HG02870 (cell line): ENCODE measurements around the gene SEMA7A.
"Not testable (repeated sequence)": the region's sequence is repeated elsewhere in the genome, so short reads cannot be mapped to it uniquely, and the experiment has no call there.

Experiments
- ATAC-seq: cut with Tn5 transposase; IDR thresholded peaks from one replicate; pipeline ENCODE4 v1.9.1; 2021; ENCODE audit warnings: mild to moderate bottlenecking, moderate library complexity; ENCODE audit not compliant: unreplicated experiment

Gene SEMA7A

DNA sequence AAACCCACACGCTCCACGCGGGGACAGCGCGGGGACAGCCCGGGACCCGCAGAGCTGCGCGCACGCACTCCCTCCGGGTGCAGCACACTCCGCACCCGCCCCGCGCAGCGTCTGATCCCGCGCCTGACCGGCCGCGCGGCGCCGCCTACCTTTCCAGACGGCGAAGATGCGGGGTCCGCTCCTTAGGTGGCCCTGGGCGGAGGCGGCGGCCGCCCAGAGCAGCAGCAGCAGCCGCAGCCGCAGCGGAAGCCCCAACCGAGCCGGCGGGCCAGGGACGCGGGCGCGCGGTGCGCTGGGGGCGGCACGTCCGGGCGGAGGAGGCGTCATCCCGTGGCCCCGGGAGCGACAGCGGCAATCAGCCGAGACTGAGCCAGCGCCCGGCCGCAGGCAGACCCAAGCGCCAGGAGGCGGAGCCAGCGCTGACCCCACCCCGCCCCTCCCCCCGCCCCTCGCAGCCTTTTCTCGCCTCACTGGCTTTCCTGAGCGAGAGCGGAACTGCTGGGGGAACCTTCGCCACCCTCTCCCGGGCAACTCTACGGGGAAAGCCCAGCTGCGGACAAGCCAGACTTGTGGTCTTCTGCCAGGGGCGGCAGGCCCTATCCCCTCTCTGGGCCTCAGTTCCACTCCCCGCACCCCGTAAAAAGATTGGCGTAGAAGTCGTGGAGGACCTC lies at the start of gene SEMA7A:
Gene SEMA7A (minus strand): TSS at position 367 of the 671 bp plus-strand sequence. CDS start 40 bp downstream, at position 327.
- ATAC-seq, result peak; percentile 58

- ATAC-seq, result no peak
Observed at GRCh38 chr15:74482661-74483060, 48.9 kb upstream of the SEMA7A start.

- not testable (repeated sequence) for ATAC-seq
Observed at GRCh38 chr15:74480364-74480763, 46.6 kb upstream of the SEMA7A start.

DNA sequence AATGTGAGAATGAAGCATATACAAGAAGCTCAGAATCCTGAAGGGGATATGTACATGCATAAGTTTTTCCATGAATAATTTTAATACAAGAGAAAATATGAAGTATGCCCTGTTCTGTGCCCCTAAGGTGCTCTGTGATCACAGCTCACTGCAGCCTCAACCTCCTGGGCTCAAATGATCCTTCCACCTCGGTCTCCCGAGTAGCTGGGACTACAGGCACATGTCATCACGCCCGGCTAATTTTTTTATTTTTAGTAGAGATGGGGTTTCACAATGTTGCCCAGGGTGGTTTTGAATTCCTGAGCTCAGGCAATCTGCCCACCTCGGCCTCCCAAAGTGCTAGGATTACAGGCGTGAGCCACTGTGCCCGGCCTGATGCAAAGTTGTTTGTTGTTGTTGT lies 37.9 kb upstream of the SEMA7A start:
- ATAC-seq, result not testable (repeated sequence)

DNA sequence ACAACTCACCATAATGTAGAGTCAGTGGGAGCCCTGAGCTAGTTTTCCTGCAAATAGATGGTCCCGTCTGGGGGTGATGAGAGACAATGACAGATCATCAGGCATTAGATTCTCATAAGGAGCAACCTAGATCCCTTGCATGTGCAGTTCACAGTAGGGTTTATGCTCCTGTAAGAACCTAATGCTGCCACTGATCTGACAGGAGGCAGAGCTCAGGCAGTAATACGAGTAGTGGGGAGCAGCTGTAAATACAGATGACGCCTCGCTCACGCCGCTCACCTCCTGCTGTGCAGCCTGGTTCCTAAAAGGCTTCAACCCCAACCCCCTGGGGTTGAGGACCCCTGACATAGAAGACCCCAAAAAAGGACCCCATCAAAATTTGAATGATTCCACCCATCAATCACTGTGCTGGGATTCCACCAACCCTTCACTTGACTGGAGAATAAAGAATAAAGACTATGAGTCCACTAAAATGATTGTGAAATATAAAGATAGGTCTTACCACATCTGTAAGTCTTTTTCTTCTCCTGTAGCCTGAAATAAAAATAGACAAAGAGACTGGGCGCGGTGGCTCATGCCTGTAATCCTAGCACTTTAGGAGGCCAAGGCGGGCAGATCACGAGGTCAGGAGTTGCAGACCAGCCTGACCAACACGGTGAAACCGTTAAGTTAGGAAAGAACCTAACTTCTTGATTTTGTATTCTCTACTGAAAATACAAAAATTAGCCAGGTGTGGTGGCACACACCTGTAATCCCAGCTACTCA lies 37.1 kb upstream of the SEMA7A start:
- ATAC-seq, result no peak

GRCh38 chr15:74468341-74469032 lies 34.7 kb upstream of the SEMA7A start:
- no peak for ATAC-seq

DNA sequence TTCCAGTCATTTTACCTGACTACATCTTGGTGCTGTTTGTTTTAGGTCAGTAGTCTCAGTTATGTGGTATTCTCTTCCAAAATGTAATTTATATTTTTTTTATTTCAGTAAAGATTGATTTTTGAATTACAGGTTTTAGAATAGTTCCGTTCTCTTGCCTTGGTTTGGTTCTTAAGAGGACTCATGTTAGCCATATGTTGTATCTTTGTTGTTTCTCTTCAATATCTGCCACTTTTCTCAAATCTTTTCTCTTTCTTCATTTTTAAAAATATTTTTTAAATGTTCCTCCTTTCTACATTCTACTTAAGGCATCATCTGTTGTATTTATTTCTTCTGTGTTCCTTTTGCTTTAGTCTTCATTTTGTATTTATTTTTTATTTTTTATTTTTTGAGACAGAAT lies 32.8 kb upstream of the SEMA7A start:
- ATAC-seq, result no peak

DNA sequence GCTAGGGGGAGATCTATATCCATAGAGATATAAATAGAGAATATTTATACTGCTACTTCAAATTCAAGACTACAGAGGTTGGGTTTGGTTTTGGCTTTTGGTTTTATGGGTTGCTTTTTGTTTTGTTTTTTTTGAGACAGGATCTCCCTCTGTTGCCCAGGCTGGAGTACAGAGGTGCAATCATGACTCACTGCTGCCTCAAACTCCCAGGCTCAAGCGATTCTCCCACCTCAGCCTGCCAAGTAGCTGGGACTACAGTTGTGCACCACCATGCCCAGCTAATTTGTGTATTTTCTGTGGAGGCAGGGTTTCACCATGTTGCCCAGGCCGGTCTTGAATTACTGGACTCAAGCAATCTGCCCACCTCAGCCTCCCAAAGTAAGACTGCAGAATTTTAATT lies 31.1 kb upstream of the SEMA7A start:
- ATAC-seq, result no peak

DNA sequence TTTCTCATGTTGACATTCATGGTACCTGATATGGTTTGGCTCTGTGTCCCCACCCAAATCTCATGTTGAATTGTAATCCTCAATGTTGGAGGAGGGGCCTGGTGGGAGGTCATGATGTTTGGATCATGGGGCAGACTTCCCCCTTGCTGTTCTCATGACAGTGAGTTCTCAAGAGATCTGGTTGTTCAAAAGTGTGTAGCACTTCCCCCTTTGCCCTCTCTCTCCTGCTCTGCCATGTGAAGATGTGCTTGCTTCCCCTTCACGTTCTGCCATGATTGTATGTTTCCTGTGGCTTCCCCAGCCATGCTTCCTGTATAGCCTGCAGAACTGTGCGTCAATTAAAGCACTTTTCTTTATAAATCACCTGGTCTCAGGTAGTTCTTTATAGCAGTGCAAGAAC lies 30.5 kb upstream of the SEMA7A start:
- ATAC-seq, result no peak

DNA sequence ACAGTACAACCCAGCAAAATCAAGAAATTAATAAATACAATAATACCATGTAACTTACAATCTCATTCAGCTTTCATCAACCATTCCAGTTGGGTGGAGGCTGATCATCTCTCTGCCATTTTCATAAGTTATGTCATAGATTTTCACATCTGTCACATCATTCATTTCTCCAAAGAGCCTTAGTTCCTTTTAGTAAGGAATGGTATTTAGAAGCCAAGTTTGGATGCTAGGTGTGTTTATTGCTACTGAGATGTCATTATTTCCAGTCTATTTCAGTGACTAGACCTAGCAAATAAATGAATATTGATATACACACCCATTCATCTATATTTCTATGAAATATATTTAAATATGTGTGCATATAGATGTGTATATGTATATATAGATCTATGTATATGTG lies 29.9 kb upstream of the SEMA7A start:
- no peak for ATAC-seq

DNA sequence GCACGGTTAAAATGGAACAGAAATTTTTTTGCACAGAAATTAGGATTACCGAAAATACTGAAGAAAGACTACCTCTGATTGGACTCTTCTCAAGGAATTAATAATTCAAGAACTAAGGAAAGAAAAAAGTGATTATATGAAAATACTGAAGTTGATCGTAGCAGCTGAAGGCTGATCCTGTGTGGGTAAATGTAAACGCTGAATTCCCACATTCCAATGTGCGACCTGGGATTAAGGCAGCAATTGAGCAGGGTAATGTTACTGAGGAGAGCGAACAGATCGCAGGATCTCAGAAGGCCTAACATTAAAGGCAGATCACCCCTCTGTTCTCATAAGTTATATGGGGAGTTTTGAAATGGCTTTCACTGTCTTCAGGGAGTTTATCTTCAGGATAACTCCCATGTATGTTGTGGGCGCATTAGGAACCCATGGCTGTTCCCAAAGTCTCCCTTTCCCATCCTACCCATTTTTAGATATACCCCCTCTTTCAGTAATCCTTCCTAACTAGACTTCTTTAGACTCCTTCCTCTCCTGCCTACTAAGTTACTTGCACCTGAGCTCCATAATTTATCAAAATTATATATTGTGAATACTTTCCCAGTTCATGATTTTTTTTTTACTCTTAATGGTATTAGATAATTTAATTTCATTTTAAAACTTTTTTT lies 28.2 kb upstream of the SEMA7A start:
- no peak for ATAC-seq

- peak; percentile 69 for ATAC-seq
Observed at GRCh38 chr15:74460871-74461846, 27.4 kb upstream of the SEMA7A start, which contains the start of gene UBL7. Gene UBL7 (minus strand): TSS chr15:74461160. CDS start chr15:74458867, 2,293 bp downstream.

DNA sequence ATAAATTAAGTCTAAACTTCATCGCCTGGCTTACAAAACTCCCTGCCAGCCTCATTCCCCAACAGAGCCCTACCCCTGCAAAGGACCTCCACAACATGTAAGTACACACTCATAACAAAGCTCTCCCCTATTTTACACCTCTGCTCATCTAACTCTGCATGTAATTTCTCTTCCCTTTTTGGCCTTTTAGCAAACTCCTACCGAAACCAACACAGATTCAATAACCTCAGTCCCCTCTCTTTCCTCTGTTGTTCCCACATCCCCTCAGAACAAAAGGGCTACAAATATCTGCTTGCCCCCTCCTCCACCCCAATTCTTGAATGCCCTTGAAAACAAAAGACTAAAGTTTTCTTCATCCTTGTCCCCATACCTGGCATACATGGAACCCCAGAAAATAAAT lies 26.5 kb upstream of the SEMA7A start:
- ATAC-seq, result no peak

- not testable (repeated sequence) for ATAC-seq
Observed at GRCh38 chr15:74459798-74460197, 26.0 kb upstream of the SEMA7A start.

DNA sequence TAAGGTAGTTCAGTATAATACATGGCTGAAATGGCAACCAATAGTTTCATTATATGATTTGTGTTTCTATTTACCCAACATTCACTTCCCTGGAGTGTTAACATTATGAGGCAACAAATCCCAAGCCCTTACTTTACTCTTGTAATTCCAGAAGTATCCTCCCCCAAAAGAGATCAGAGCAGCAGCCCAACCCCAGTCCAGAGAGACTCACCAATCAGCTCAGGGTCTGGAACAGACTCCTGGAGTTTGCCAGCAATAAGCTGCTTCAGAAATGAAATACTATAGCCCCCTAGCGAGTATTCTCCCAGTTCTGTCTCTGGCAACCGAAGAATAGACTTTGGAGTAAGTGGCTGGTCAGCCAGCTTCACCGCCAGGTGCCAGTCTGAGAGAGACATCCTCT lies 24.7 kb upstream of the SEMA7A start:
- no peak for ATAC-seq

- not testable (repeated sequence) for ATAC-seq
Observed at GRCh38 chr15:74457036-74457435, 23.3 kb upstream of the SEMA7A start.

GRCh38 chr15:74454764-74455500 lies 21.2 kb upstream of the SEMA7A start:
- ATAC-seq, result no peak

GRCh38 chr15:74453925-74454763 lies 20.4 kb upstream of the SEMA7A start:
- no peak for ATAC-seq
